ENCODE results near the gene NT5C1B.

DNA sequence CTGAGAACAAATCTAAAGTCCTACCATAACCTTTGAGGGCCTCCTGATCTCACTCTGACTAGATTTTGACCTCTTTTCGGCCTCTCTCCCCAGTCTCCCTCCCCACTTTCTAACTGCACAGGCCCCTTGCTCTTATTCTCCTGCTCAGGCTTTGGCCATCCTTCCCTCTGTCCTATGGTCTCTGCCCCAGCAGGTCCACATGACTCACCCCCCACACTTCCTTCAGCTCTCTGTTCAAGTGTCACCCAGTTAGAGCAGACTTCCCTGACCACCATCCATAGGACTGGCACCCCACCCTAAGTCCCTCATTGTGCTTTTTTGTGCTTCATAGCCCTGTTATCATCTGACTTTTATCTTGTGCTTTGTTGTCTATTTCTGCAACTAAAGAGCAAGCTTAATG, 41.2 kb upstream of the NT5C1B start:
- TF ChIP-seq, protein P1, sequence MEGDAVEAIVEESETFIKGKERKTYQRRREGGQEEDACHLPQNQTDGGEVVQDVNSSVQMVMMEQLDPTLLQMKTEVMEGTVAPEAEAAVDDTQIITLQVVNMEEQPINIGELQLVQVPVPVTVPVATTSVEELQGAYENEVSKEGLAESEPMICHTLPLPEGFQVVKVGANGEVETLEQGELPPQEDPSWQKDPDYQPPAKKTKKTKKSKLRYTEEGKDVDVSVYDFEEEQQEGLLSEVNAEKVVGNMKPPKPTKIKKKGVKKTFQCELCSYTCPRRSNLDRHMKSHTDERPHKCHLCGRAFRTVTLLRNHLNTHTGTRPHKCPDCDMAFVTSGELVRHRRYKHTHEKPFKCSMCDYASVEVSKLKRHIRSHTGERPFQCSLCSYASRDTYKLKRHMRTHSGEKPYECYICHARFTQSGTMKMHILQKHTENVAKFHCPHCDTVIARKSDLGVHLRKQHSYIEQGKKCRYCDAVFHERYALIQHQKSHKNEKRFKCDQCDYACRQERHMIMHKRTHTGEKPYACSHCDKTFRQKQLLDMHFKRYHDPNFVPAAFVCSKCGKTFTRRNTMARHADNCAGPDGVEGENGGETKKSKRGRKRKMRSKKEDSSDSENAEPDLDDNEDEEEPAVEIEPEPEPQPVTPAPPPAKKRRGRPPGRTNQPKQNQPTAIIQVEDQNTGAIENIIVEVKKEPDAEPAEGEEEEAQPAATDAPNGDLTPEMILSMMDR (IDR thresholded peaks at IDR 0.05), result no peak
- TF ChIP-seq EZH2 (IDR thresholded peaks at IDR 0.05), result no peak
